ENCODE data around the gene SLC37A1. TPM values are rescaled to one million over a fixed set of nuclear protein-coding genes. Genes with fewer than 3 reads are reported as not detected.

SLC37A1 gene
- total RNA-seq, 1 experiment from 2014 or later, result 37.7 TPM

DNA sequence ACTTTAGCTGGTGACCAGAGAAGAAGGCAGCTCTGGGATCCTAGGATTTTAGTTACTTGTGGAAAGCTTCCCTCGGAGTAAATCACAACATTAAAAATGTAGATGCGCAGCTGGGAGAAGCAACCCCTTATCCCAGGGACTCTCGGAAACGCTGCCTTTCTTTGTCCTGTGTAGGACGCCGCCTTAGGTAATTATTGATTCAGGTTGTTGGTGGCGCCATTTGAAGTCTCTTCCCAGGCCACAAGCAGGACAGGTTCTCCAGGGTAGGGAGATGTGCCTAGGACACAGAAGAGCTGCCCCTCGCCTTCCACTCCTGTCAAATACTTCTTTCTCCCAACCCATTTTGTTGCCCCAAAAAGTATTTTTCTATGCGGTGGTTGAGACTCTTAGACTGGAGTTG, 10.3 kb downstream of the SLC37A1 start:
- Histone ChIP-seq H2BK15ac (ENCODE audit: low read depth, low read length) (no peak overlapping the region), H3K23me2 (ENCODE audit: insufficient read length, low read depth, low read length, poor library complexity, severe bottlenecking) (no peaks in the 10 kb centered on the region), H3K27ac (ENCODE audit: insufficient read length, low read depth, low read length) (no peak overlapping the region), H3K79me2 (ENCODE audit: insufficient read depth, low read length) (no peaks in the 10 kb centered on the region), H2AFZ (ENCODE audit: low read length) (no peak overlapping the region), H3K23ac (ENCODE audit: insufficient read length, low read depth, low read length) (no peak overlapping the region), H3K9ac (ENCODE audit: extremely low read depth, insufficient read length, low read length) (no peak overlapping the region), H3T11ph (ENCODE audit: low read length) (no peak overlapping the region), H3K9me3 (ENCODE audit: control insufficient read depth, low read depth, low read length) (no peaks in the 10 kb centered on the region), H3K79me1 (ENCODE audit: insufficient read depth, low read depth, low read length, poor library complexity, severe bottlenecking) (no peaks in the 10 kb centered on the region), H2AK5ac (ENCODE audit: insufficient read length, low read length) (no peak overlapping the region), H3K27me3 (ENCODE audit: insufficient read depth, low read length) (no peaks in the 10 kb centered on the region), H3K4ac (ENCODE audit: low read depth, low read length) (no peak overlapping the region), H2BK12ac (ENCODE audit: insufficient read length, low read depth, low read length) (no peak overlapping the region), H3K14ac (ENCODE audit: insufficient read depth, low read length) (no peak overlapping the region), H2BK5ac (ENCODE audit: insufficient read length, low read length) (no peak overlapping the region), H3K4me1 (ENCODE audit: insufficient read depth, low read length) (peaks cover 4% of the 10 kb centered on the region; the same call in 1 of the 2 replicates), H4K8ac (replicated peaks; ENCODE audit: insufficient read length, low read depth, low read length) (no peak overlapping the region), H4K20me1 (ENCODE audit: control insufficient read depth, insufficient read depth, insufficient read length) (no peaks in the 10 kb centered on the region), H3K56ac (ENCODE audit: insufficient read length, low read depth, low read length) (no peak overlapping the region), H4K91ac (ENCODE audit: insufficient read length, low read depth, low read length) (no peak overlapping the region), H3K18ac (ENCODE audit: insufficient read length, low read depth, low read length) (peak overlapping the region; percentile 33), H4K5ac (ENCODE audit: insufficient read length, low read depth, low read length) (no peak overlapping the region), H3K4me2 (ENCODE audit: insufficient read depth, insufficient read length, low read length) (no peak overlapping the region), H2BK120ac (ENCODE audit: low read depth, low read length, poor library complexity, severe bottlenecking) (no peak overlapping the region), H2BK20ac (ENCODE audit: low read depth, low read length, poor library complexity, severe bottlenecking) (peak overlapping the region; percentile 94)
- Mint-ChIP-seq H3K36me3 (ENCODE audit: insufficient read depth in 1 of 3, low read depth in 3 of 3) (peaks cover 13 to 66% (median 40%) of the 10 kb centered on the region in 3 experiments; a peak in 6 of 7 replicates), H3K27ac (peak overlapping the region in 2 of 3 experiments; percentile 76 to 94; a peak in 4 of 7 replicates), H3K4me3 (peak overlapping the region in 1 of 2 experiments; percentile 55; a peak in 2 of 5 replicates), H3K9me3 (no peaks in the 10 kb centered on the region), H3K27me3 (ENCODE audit: low read depth) (no peaks in the 10 kb centered on the region), H3K4me1 (peaks cover 53 to 56% of the 10 kb centered on the region in 2 experiments)
- no peak for TF ChIP-seq CTCF (conservative IDR thresholded peaks at IDR 0.05)
- no peak for DNase-seq
- WGBS (ENCODE audit: extremely low coverage, insufficient read length, low lambda C conversion rate), result no CpG with 5 or more reads among the region's 9 CpGs
